RWPE2 (cell line): ENCODE results near the gene ZNF280C.
"Not testable (repeated sequence)": the region's sequence is repeated elsewhere in the genome, so short reads cannot be mapped to it uniquely, and the experiment has no call there.

Experiments used
- ATAC-seq: fragments of 200-7000 bp; cut with Tn5 transposase; 3 replicates; pipeline ENCODE4 v1.9.1; 2021; ENCODE audit warnings: low read depth
- DNase-seq: peaks from one replicate; pipeline ENCODE4 v3.0.0-alpha.2; 2020; ENCODE audit warnings: low spot score
- H3K27ac ChIP-seq: fragments of 450-650 bp; 2 replicates; pipeline ENCODE4 v1.5.1; 2017; ENCODE audit warnings: mild to moderate bottlenecking; ENCODE audit not compliant: poor library complexity, severe bottlenecking
- H3K27me3 ChIP-seq: fragments of 250-450 bp; sonication (Bioruptor Pico); 2 replicates; pipeline ENCODE4 v1.5.1; 2021; ENCODE audit warnings: mild to moderate bottlenecking, moderate library complexity; ENCODE audit not compliant: insufficient read depth, poor library complexity, severe bottlenecking
- H3K36me3 ChIP-seq: fragments of 250-450 bp; sonication (Bioruptor Pico); 2 replicates; pipeline ENCODE4 v1.5.1; 2020; ENCODE audit warnings: low read depth, mild to moderate bottlenecking, moderate library complexity
- H3K4me1 ChIP-seq: fragments of 250-450 bp; sonication (Bioruptor Pico); 2 replicates; pipeline ENCODE4 v1.5.1; 2021; ENCODE audit warnings: mild to moderate bottlenecking, moderate library complexity; ENCODE audit not compliant: insufficient read depth, poor library complexity, severe bottlenecking
- H3K4me3 ChIP-seq: fragments of 250-450 bp; sonication (Bioruptor Pico); 2 replicates; pipeline ENCODE4 v1.5.1; 2021; ENCODE audit warnings: mild to moderate bottlenecking, moderate library complexity; ENCODE audit not compliant: severe bottlenecking
- H3K9me3 ChIP-seq: fragments of 250-450 bp; sonication (Bioruptor Pico); 2 replicates; pipeline ENCODE4 v1.5.1; 2021; ENCODE audit warnings: mild to moderate bottlenecking, moderate library complexity; ENCODE audit not compliant: severe bottlenecking
- TF ChIP-seq, protein P1 (sequence below): fragments of 450-650 bp; IDR thresholded peaks from one replicate; pipeline ENCODE4 v1.5.1; 2017; ENCODE audit warnings: mild to moderate bottlenecking, moderate library complexity; ENCODE audit not compliant: poor library complexity, severe bottlenecking

Gene ZNF280C

DNA sequence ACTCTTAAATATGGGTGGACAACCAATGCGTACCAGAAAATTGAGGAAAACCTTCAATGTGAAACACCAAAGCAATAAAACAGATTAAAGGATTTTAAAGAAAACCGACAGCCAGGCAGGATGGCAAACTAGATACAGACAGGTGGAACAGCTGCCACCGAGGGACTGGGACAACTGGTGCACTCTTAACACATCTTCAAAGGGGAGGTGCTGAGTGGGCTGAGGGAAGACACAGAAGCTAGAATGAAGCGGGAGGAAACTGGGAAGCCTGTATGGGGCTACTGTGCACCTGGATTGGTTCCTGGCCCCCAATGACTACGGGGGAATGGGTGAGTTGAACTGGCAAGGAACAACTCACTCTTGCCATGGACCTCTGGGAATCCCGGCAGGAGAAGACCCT is 20.7 kb downstream of the ZNF280C start:
- DNase-seq (no peak), ATAC-seq (no peak)
- no peaks in the 10 kb centered on the region for H3K9me3 ChIP-seq
- H3K27ac ChIP-seq: no peak overlapping the region
- H3K4me3 ChIP-seq: no peak overlapping the region
- H3K4me1 ChIP-seq: no peaks in the 10 kb centered on the region
- peaks cover 9% of the 10 kb centered on the region; the same call in 1 of the 2 replicates for H3K36me3 ChIP-seq
- TF ChIP-seq, protein P1, sequence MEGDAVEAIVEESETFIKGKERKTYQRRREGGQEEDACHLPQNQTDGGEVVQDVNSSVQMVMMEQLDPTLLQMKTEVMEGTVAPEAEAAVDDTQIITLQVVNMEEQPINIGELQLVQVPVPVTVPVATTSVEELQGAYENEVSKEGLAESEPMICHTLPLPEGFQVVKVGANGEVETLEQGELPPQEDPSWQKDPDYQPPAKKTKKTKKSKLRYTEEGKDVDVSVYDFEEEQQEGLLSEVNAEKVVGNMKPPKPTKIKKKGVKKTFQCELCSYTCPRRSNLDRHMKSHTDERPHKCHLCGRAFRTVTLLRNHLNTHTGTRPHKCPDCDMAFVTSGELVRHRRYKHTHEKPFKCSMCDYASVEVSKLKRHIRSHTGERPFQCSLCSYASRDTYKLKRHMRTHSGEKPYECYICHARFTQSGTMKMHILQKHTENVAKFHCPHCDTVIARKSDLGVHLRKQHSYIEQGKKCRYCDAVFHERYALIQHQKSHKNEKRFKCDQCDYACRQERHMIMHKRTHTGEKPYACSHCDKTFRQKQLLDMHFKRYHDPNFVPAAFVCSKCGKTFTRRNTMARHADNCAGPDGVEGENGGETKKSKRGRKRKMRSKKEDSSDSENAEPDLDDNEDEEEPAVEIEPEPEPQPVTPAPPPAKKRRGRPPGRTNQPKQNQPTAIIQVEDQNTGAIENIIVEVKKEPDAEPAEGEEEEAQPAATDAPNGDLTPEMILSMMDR: no peak
- H3K27me3 ChIP-seq: no peaks in the 10 kb centered on the region

DNA sequence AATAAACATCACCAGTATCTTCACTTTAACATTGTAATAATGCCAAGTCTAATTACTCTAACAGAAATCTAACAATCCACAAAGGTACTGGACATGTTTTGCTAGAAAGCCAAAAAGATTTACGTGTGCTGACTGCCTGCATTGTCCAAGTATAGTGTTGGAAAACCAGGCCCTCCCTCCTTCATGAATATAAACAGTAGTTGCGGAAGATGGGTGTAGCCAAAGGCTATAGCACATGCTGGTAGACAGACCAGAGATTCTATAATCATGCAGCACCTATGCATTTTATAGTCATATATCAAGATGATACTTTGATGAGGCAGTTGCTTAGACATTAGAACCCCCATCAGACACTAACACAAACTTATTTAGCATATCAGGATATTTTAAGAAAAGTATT is 22.6 kb downstream of the ZNF280C start:
- DNase-seq (no peak), ATAC-seq (no peak)
- Histone ChIP-seq H3K4me3 (no peak overlapping the region), H3K27ac (no peak overlapping the region), H3K9me3 (no peaks in the 10 kb centered on the region), H3K36me3 (peaks cover 11% of the 10 kb centered on the region), H3K4me1 (no peaks in the 10 kb centered on the region), H3K27me3 (no peaks in the 10 kb centered on the region)
- TF ChIP-seq, protein P1: no peak

DNA sequence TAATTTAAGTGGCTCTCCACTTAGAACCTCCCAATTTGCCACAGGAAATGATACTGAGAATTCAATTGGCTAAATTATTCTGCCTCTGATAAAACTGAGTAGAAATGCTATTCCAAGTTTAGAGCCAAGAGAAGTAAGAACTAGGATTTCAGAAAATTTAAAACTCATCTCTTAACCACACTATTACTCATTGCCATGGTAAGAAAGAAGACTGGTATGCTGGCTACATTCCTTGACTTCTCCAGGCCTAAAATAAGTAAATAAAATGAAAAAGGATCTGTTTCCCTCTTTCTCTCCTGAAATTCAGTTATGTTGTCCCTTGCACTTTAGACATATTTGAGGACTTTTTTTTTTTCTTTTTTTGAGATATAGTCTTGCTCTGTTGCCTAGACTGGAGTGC is 23.3 kb downstream of the ZNF280C start:
- ATAC-seq (no peak), DNase-seq (no peak)
- no peak overlapping the region for H3K4me3 ChIP-seq
- peaks cover 11% of the 10 kb centered on the region for H3K36me3 ChIP-seq
- no peaks in the 10 kb centered on the region for H3K4me1 ChIP-seq
- TF ChIP-seq, protein P1: no peak
- H3K9me3 ChIP-seq: no peaks in the 10 kb centered on the region
- no peak overlapping the region for H3K27ac ChIP-seq
- H3K27me3 ChIP-seq: no peaks in the 10 kb centered on the region

DNA sequence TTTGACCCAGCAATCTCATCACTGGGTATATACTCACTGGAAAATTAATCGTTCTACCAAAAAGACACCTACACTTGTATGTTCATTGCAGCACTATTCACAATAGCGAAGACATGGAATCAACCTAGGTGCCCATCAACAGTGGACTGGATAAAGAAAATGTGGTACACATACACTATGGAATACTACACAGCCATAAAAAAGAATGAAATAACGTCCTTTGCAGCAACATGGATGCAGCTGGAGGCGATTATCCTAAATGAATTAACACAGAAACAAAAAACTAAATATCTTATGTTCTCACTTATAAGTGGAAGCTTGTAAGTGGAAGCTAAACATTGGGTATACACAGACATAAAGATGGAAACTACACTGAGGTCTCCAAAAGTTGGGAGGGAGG is 37.5 kb downstream of the ZNF280C start:
- DNase-seq: not testable (repeated sequence)

DNA sequence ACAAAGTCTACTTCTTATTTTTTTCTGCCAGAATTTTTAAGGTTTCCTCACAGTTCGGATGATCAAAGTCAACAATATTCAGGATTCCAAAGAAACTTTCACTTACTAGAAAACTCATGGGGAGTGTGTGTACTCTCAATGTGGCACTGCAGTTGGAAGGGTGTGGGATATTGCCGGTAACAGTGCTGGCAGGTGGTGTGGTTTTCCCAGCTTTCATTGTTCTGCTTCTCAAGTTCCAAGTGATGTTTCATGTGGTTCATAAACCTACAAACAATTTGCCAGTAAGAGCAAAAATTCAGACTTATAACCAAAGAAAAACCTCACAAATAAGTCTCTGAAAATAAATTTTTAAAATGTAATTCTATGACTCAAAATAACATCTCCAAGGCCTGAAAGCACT is 39.8 kb downstream of the ZNF280C start:
- no peaks in the 10 kb centered on the region for H3K4me1 ChIP-seq
- peaks cover 3% of the 10 kb centered on the region for H3K36me3 ChIP-seq
- no peaks in the 10 kb centered on the region for H3K9me3 ChIP-seq
- H3K4me3 ChIP-seq: no peak overlapping the region
- H3K27me3 ChIP-seq: no peaks in the 10 kb centered on the region
- no peak overlapping the region for H3K27ac ChIP-seq
- no peak for ATAC-seq
- TF ChIP-seq, protein P1: no peak
- DNase-seq: no peak

More for the DNA sequence above, 37.5 kb downstream of the ZNF280C start:
- not testable (repeated sequence) for H3K27me3 ChIP-seq, H3K9me3 ChIP-seq, H3K4me3 ChIP-seq, H3K4me1 ChIP-seq, H3K36me3 ChIP-seq, ATAC-seq, H3K27ac ChIP-seq
